Loucy (cell line): ENCODE measurements around the gene DND1.

ENCODE experiments used
- H2AFZ ChIP-seq: fragments of 200-600 bp; sonication (generic); 2 replicates; pipeline ENCODE4 v1.6.0; 2016; ENCODE audit warnings: antibody characterized with exemption, mild to moderate bottlenecking, low read length, moderate library complexity
- H3F3A ChIP-seq: fragments of 200-600 bp; 2 replicates; pipeline ENCODE4 v1.6.0; 2016; ENCODE audit warnings: antibody characterized with exemption, low read depth, mild to moderate bottlenecking
- H3K27me3 ChIP-seq: fragments of 200-600 bp; sonication (generic); 2 replicates; pipeline ENCODE4 v1.6.1; 2014; ENCODE audit warnings: low read length, mild to moderate bottlenecking; ENCODE audit not compliant: insufficient read depth, poor library complexity, severe bottlenecking
- H3K36me3 ChIP-seq: fragments of 200-600 bp; sonication (generic); 2 replicates; pipeline ENCODE4 v1.6.1; 2016; ENCODE audit warnings: low read length; ENCODE audit not compliant: insufficient read depth
- H3K4me1 ChIP-seq: fragments of 200-600 bp; sonication (generic); 2 replicates; pipeline ENCODE4 v1.5.1; 2014; ENCODE audit warnings: low read length, mild to moderate bottlenecking; ENCODE audit not compliant: insufficient read depth, poor library complexity, severe bottlenecking
- H3K4me2 ChIP-seq: fragments of 200-600 bp; sonication (generic); 2 replicates; pipeline ENCODE4 v1.6.0; 2014; ENCODE audit warnings: antibody characterized with exemption, low read length, low read depth, mild to moderate bottlenecking; ENCODE audit not compliant: poor library complexity, severe bottlenecking
- H3K4me3 ChIP-seq: fragments of 200-600 bp; sonication (generic); 2 replicates; pipeline ENCODE4 v1.5.1; 2014; ENCODE audit warnings: low read length, mild to moderate bottlenecking, mixed read lengths; ENCODE audit not compliant: poor library complexity, severe bottlenecking
- H3K79me2 ChIP-seq: fragments of 200-600 bp; sonication (generic); 2 replicates; pipeline ENCODE4 v1.6.1; 2014; ENCODE audit warnings: low read length; ENCODE audit not compliant: insufficient read depth
- H3K9ac ChIP-seq: fragments of 200-600 bp; sonication (generic); 2 replicates; pipeline ENCODE4 v1.6.0; 2014; ENCODE audit warnings: mild to moderate bottlenecking, low read depth, low read length, moderate library complexity; ENCODE audit not compliant: poor library complexity, severe bottlenecking
- H3K9me2 ChIP-seq: fragments of 200-600 bp; sonication (generic); replicated peaks from 2 replicates; pipeline ENCODE4 v1.6.1; 2016; ENCODE audit warnings: low read depth, low read length, mixed read lengths
- H3K9me3 ChIP-seq: fragments of 200-600 bp; sonication (generic); 2 replicates; pipeline ENCODE4 v1.6.1; 2014; ENCODE audit warnings: mild to moderate bottlenecking, antibody characterized with exemption, low read length, low read depth; ENCODE audit not compliant: insufficient read depth
- H4K20me1 ChIP-seq: fragments of 200-600 bp; sonication (generic); 2 replicates; pipeline ENCODE4 v1.6.0; 2014; ENCODE audit warnings: antibody characterized with exemption, low read length, mild to moderate bottlenecking; ENCODE audit not compliant: insufficient read depth, poor library complexity, severe bottlenecking
- EZH2phosphoT487 ChIP-seq: fragments of 200-600 bp; IDR thresholded peaks from 2 replicates; pipeline ENCODE4 v1.6.1; 2018; ENCODE audit warnings: antibody characterized with exemption, mild to moderate bottlenecking, moderate library complexity, borderline replicate concordance
- TF ChIP-seq, protein P1 (sequence below): fragments of 200-600 bp; sonication (generic); conservative IDR thresholded peaks from 2 replicates; pipeline ENCODE4 v1.5.1; 2014; ENCODE audit warnings: mild to moderate bottlenecking, antibody characterized with exemption, low read length

Gene DND1

GRCh38 chr5:140635291-140636257 is 37.8 kb downstream of the DND1 start:
- Histone ChIP-seq H4K20me1 (no peaks in the 10 kb centered on the region), H3K36me3 (no peaks in the 10 kb centered on the region), H2AFZ (peak overlapping the region; percentile 56; the same call in 1 of the 2 replicates), H3K9me3 (no peaks in the 10 kb centered on the region), H3K9ac (no peak overlapping the region), H3K27me3 (no peaks in the 10 kb centered on the region), H3K79me2 (peaks cover 9% of the 10 kb centered on the region; the same call in 1 of the 2 replicates), H3K4me3 (no peak overlapping the region), H3F3A (no peaks in the 10 kb centered on the region), H3K9me2 (no peaks in the 10 kb centered on the region), H3K4me2 (no peak overlapping the region), H3K4me1 (peaks cover 10% of the 10 kb centered on the region)
- TF ChIP-seq EZH2phosphoT487 = no peak
- TF ChIP-seq, protein P1, sequence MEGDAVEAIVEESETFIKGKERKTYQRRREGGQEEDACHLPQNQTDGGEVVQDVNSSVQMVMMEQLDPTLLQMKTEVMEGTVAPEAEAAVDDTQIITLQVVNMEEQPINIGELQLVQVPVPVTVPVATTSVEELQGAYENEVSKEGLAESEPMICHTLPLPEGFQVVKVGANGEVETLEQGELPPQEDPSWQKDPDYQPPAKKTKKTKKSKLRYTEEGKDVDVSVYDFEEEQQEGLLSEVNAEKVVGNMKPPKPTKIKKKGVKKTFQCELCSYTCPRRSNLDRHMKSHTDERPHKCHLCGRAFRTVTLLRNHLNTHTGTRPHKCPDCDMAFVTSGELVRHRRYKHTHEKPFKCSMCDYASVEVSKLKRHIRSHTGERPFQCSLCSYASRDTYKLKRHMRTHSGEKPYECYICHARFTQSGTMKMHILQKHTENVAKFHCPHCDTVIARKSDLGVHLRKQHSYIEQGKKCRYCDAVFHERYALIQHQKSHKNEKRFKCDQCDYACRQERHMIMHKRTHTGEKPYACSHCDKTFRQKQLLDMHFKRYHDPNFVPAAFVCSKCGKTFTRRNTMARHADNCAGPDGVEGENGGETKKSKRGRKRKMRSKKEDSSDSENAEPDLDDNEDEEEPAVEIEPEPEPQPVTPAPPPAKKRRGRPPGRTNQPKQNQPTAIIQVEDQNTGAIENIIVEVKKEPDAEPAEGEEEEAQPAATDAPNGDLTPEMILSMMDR = no peak

- no peaks in the 10 kb centered on the region for H3F3A ChIP-seq
- no peak overlapping the region for H2AFZ ChIP-seq
- no peaks in the 10 kb centered on the region for H3K27me3 ChIP-seq
- H3K36me3 ChIP-seq = no peaks in the 10 kb centered on the region
- H3K9me3 ChIP-seq = no peaks in the 10 kb centered on the region
- TF ChIP-seq, protein P1 = no peak
- no peak for TF ChIP-seq EZH2phosphoT487
- no peaks in the 10 kb centered on the region for H4K20me1 ChIP-seq
- H3K4me3 ChIP-seq = no peak overlapping the region
- H3K4me1 ChIP-seq = peaks cover 5% of the 10 kb centered on the region
- no peak overlapping the region for H3K4me2 ChIP-seq
- H3K9ac ChIP-seq = no peak overlapping the region
- no peaks in the 10 kb centered on the region for H3K79me2 ChIP-seq
- no peaks in the 10 kb centered on the region for H3K9me2 ChIP-seq
Measured at GRCh38 chr5:140634103-140634502, 39.3 kb downstream of the DND1 start.

DNA sequence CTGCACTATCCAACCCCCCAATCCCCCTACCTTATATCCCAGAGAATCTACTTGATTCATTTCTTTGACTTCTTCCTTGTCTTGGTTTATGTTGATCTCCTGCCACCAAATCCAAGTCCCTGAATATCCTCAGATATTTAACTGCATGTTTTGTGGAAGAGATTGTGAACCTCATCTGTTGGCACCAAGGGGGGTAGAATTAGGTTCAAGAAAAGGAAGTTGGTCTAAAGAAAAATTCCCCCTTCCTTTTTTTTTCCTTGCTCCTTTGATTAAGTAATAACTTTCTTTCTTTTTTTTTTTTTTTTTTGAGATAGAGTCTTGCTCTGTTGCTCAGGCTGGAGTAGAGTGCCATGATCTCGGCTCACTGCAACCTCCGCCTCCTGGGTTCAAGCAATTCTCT is 39.9 kb downstream of the DND1 start:
- H3K79me2 ChIP-seq = no peaks in the 10 kb centered on the region
- no peaks in the 10 kb centered on the region for H4K20me1 ChIP-seq
- no peaks in the 10 kb centered on the region for H3K36me3 ChIP-seq
- no peaks in the 10 kb centered on the region for H3K27me3 ChIP-seq
- no peaks in the 10 kb centered on the region for H3K4me1 ChIP-seq
- TF ChIP-seq EZH2phosphoT487 = no peak
- TF ChIP-seq, protein P1 = no peak
- no peak overlapping the region for H3K4me2 ChIP-seq
- no peaks in the 10 kb centered on the region for H3K9me2 ChIP-seq
- no peaks in the 10 kb centered on the region for H3K9me3 ChIP-seq
- no peak overlapping the region for H3K4me3 ChIP-seq
- H2AFZ ChIP-seq = no peak overlapping the region
- H3K9ac ChIP-seq = no peak overlapping the region
- H3F3A ChIP-seq = no peaks in the 10 kb centered on the region
